GM15510 (cell line): Measurements from ENCODE around the gene ENC1.

ENCODE experiments used
- POLR2A ChIP-seq: IDR thresholded peaks from 3 replicates; pipeline ENCODE4 v1.6.1; 2011; ENCODE audit warnings: borderline replicate concordance; ENCODE audit not compliant: insufficient read length; ENCODE audit errors: extremely low read depth

ENC1 gene

GRCh38 chr5:74605759-74606158 lies 34.8 kb downstream of the ENC1 start:
- no peak for TF ChIP-seq POLR2A

GRCh38 chr5:74603376-74603775 lies 37.2 kb downstream of the ENC1 start:
- no peak for TF ChIP-seq POLR2A

- TF ChIP-seq POLR2A: no peak
These were observed 41.4 kb downstream of the ENC1 start for GRCh38 chr5:74599148-74599547.

- no peak for TF ChIP-seq POLR2A
These were observed 41.8 kb downstream of the ENC1 start for GRCh38 chr5:74598731-74599130.

GRCh38 chr5:74596927-74597326 lies 43.6 kb downstream of the ENC1 start:
- no peak for TF ChIP-seq POLR2A

- no peak for TF ChIP-seq POLR2A
These were observed 45.2 kb downstream of the ENC1 start for GRCh38 chr5:74595143-74595925.

- TF ChIP-seq POLR2A: no peak
These were observed 46.1 kb downstream of the ENC1 start for GRCh38 chr5:74594137-74595040.

GRCh38 chr5:74589204-74590056 lies 51.1 kb downstream of the ENC1 start:
- no peak for TF ChIP-seq POLR2A

GRCh38 chr5:74588415-74588814 lies 52.1 kb downstream of the ENC1 start:
- TF ChIP-seq POLR2A: no peak

GRCh38 chr5:74587890-74588289 lies 52.6 kb downstream of the ENC1 start:
- TF ChIP-seq POLR2A: no peak

GRCh38 chr5:74587300-74587699 lies 53.2 kb downstream of the ENC1 start:
- TF ChIP-seq POLR2A: no peak

- no peak for TF ChIP-seq POLR2A
These were observed 53.7 kb downstream of the ENC1 start for GRCh38 chr5:74586856-74587255.

GRCh38 chr5:74582853-74583252 lies 57.7 kb downstream of the ENC1 start:
- no peak for TF ChIP-seq POLR2A

GRCh38 chr5:74581988-74582365 lies 58.6 kb downstream of the ENC1 start:
- TF ChIP-seq POLR2A: no peak

GRCh38 chr5:74580729-74581109 lies 59.8 kb downstream of the ENC1 start:
- no peak for TF ChIP-seq POLR2A
